Activated T-cell treated with anti-CD3 and anti-CD28 coated beads, Interleukin-2, amount 50 U/mL, for 72 hours (primary cell): ENCODE data around the gene PTX3. TPM values are rescaled to one million over a fixed set of nuclear protein-coding genes. Genes with fewer than 3 reads are reported as not detected.

Experiments
- ATAC-seq, 2 donors: fragments of 150-1000 bp; cut with Tn5 transposase; replicated peaks in 1 of 2; 2 replicates each; pipeline ENCODE4 v1.10.0; 2021; ENCODE audit warnings: moderate library complexity in 2 of 2, mild to moderate bottlenecking in 1 of 2
- DNase-seq, 2 donors: peaks; one replicate each; pipeline ENCODE4 v3.0.0; 2021 to 2022; ENCODE audit warnings: mixed read lengths in 1 of 2
- H3K27ac Mint-ChIP-seq: one replicate; pipeline ENCODE4 v1.8.0; 2022; ENCODE audit warnings: mild to moderate bottlenecking, moderate library complexity, mixed read lengths
- H3K27me3 Mint-ChIP-seq: one replicate; pipeline ENCODE4 v1.8.0; 2022; ENCODE audit warnings: low read depth, mixed read lengths
- H3K36me3 Mint-ChIP-seq, 2 donors: one replicate each; pipeline ENCODE4 v1.8.0; 2022; ENCODE audit warnings: mixed read lengths in 2 of 2, mild to moderate bottlenecking in 1 of 2; ENCODE audit not compliant: insufficient read depth in 2 of 2
- H3K4me1 Mint-ChIP-seq: one replicate; pipeline ENCODE4 v1.8.0; 2022; ENCODE audit warnings: low read depth, mixed read lengths
- H3K4me3 Mint-ChIP-seq, 2 donors: one replicate each; pipeline ENCODE4 v1.8.0; 2022; ENCODE audit warnings: mild to moderate bottlenecking in 2 of 2, mixed read lengths in 2 of 2, moderate library complexity in 2 of 2
- H3K9me3 Mint-ChIP-seq, 2 donors: one replicate each; pipeline ENCODE4 v1.8.0; 2022; ENCODE audit warnings: mixed read lengths in 2 of 2
- total RNA-seq, 2 donors: library from RNA; stranded (reverse); gene quantifications; one replicate each; pipeline ENCODE4 v1.2.3, GENCODE V29; 2022

The PTX3 gene
- total RNA-seq, 2 donors from 2014 or later, result 0.56 to 0.65 TPM

DNA sequence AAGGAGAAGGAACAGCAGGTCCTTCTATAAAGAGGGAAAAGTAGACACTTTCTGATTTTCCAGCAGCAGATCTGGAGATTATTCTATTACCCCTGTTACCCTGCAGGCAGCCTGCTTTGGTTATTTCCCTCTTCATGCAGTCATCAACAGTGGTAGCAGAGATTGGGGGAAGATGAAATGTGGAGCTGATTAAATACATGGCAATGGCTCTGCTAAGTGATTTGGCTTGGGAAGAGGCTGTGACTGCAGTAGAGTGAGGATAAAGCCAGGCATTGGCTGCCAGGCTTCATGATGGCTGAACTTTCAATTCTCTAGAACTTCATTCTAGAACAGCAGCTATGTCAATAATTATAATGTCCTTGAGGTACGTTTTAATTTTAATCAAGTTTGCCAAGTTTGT lies 29.1 kb downstream of the PTX3 start:
- H3K4me3 Mint-ChIP-seq, result no peak overlapping the region
- DNase-seq, result no peak
- H3K27ac Mint-ChIP-seq, result no peak overlapping the region
- H3K36me3 Mint-ChIP-seq, result no peaks in the 10 kb centered on the region
- ATAC-seq, result no peak
- no peaks in the 10 kb centered on the region for H3K4me1 Mint-ChIP-seq
- no peaks in the 10 kb centered on the region for H3K9me3 Mint-ChIP-seq
- no peaks in the 10 kb centered on the region for H3K27me3 Mint-ChIP-seq

DNA sequence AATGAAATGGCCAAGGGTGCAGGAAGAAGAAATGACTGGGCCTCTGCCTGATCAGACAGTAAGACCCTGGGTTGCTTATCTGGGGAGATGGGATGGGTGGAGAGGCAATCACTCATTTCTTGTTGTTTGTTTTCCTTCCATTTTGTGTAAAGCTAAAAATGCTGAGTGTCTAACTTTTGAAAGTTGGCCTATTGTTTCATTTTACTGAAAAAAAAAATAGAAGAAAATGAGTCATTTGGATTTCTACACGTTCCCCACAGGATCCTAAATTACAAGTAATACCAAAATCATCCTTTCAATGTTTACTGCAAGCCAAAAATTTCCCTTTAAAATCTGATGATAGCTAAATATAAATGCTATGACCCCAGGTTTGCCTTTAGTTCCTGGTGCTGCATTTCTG lies 30.6 kb downstream of the PTX3 start:
- no peak overlapping the region for H3K4me3 Mint-ChIP-seq
- H3K9me3 Mint-ChIP-seq, result no peaks in the 10 kb centered on the region
- no peaks in the 10 kb centered on the region for H3K27me3 Mint-ChIP-seq
- no peak overlapping the region for H3K27ac Mint-ChIP-seq
- DNase-seq (no peak), ATAC-seq (no peak)
- no peaks in the 10 kb centered on the region for H3K4me1 Mint-ChIP-seq
- no peaks in the 10 kb centered on the region for H3K36me3 Mint-ChIP-seq

DNA sequence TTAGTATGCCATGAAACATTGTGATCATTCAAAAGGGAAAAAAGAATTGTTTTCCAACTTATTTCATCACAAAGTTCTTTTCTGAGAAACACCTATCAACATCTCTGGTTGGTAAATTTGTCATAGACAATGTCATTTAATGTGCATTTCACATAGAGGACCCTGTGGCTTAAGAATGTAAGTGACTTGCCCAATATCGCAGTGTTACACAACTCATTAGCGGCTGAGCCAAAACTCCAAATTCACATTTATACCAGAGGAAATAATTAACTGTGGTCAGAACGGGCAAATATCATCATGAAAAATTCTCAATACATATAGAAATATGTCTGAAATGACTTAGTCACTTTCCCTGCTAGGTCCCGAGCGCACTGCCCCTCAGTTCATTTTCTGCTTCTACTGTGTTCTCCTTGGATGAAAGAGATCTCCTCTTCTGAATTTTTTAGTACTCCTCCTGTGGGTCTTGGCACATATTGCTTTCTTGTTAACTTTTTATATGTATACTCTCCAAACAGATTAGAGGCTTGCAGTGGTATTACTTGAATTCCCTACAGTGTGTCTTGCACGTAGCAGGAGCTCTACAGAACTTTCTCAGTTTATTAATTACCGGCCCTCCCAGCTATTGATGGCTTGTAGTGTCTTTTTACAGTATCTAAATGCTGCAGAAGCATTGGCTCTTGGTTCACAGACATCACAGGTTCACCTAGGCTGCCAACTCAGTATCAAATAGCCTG lies 33.1 kb downstream of the PTX3 start:
- H3K9me3 Mint-ChIP-seq, result no peaks in the 10 kb centered on the region
- DNase-seq (no peak), ATAC-seq (no peak)
- no peak overlapping the region for H3K4me3 Mint-ChIP-seq
- no peak overlapping the region for H3K27ac Mint-ChIP-seq
- H3K4me1 Mint-ChIP-seq, result no peaks in the 10 kb centered on the region
- no peaks in the 10 kb centered on the region for H3K36me3 Mint-ChIP-seq
- H3K27me3 Mint-ChIP-seq, result no peaks in the 10 kb centered on the region

DNA sequence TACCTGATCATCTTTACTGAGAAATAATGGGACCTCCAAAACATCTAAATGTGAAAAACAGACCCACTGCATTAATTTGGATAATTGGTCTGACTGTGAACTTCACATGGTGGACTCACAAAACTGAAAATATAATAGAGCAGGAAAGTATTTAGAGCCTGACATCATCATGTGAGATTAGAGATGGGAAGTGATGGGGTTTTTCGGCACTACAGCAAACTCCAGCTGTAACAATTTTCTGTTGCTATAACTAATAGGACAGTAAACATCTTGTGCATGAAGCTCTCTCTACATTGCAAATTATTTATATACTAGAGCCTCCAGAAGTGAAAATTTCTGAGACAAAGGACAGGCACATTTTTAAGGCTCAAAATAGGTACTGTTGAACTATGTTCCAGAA lies 34.4 kb downstream of the PTX3 start:
- Mint-ChIP-seq H3K27ac (no peak overlapping the region), H3K4me3 (no peak overlapping the region), H3K27me3 (no peaks in the 10 kb centered on the region), H3K9me3 (no peaks in the 10 kb centered on the region), H3K4me1 (no peaks in the 10 kb centered on the region), H3K36me3 (no peaks in the 10 kb centered on the region)
- no peak for DNase-seq
- ATAC-seq, result no peak

DNA sequence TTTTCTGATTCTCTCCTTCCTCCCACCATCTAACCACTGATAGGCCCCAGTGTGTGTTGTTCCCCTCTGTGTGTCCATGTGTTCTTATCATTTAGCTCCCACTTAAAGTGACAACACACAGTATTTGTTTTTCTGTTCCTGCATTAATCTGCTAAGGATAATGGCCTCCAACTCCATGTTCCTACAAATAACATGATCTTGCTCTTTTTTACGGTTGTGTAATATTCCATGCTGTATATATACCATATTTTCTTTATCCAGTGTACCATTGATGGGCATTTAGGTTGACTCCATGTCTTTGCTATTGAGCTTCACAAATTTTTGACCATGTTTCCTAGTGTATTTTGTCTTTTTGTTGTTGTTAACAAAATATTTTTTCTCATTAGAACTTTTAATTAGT lies 36.0 kb downstream of the PTX3 start:
- Mint-ChIP-seq H3K4me3 (no peak overlapping the region), H3K9me3 (no peaks in the 10 kb centered on the region), H3K4me1 (no peaks in the 10 kb centered on the region), H3K27ac (no peak overlapping the region), H3K36me3 (no peaks in the 10 kb centered on the region), H3K27me3 (no peaks in the 10 kb centered on the region)
- no peak for ATAC-seq
- no peak for DNase-seq

DNA sequence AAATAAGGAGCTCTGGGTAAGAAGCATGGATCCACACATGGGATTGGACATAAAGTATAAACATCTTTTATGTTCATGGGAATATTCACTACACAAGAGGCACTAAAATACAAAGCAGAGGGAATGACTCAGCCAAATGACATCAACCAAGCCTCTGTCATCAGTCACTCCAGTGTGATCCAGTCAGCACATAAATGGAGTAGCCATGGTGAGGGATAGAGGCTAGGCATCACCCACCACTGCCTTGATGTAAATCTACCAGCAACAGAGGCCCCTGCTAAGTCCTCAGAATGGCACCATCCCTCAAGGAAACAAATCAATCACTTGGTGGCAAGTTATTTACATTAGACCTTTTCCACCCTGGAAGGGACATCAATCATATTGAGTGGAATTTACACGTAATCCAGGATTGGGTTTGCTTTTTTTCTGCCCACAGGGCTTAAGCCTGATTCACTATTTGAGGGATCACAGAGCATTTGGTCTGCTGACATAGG lies 39.3 kb downstream of the PTX3 start:
- H3K27ac Mint-ChIP-seq, result no peak overlapping the region
- DNase-seq (no peak), ATAC-seq (no peak)
- H3K4me1 Mint-ChIP-seq, result no peaks in the 10 kb centered on the region
- no peaks in the 10 kb centered on the region for H3K9me3 Mint-ChIP-seq
- no peak overlapping the region for H3K4me3 Mint-ChIP-seq
- no peaks in the 10 kb centered on the region for H3K36me3 Mint-ChIP-seq
- no peaks in the 10 kb centered on the region for H3K27me3 Mint-ChIP-seq

DNA sequence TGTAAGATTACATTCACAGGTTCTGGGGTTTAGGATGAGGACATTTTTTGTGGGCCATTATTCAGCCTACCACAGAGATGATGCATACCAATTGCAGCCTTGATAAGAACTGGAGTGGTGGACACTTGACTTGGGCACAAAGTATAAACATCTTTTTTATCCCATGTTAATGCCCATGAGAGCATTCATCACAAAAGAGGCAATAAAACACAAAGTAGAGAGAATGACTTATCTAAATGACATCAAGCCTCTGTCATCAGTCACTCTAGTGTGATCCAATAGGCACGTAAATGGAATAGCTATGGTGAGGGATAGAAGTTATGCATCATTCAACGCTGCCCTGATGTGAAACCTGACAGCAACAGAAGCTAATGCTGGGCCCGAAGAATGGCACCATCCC lies 40.8 kb downstream of the PTX3 start:
- Mint-ChIP-seq H3K4me3 (no peak overlapping the region), H3K4me1 (no peaks in the 10 kb centered on the region), H3K9me3 (no peaks in the 10 kb centered on the region), H3K27me3 (no peaks in the 10 kb centered on the region), H3K27ac (no peak overlapping the region), H3K36me3 (no peaks in the 10 kb centered on the region)
- no peak for DNase-seq
- no peak for ATAC-seq

DNA sequence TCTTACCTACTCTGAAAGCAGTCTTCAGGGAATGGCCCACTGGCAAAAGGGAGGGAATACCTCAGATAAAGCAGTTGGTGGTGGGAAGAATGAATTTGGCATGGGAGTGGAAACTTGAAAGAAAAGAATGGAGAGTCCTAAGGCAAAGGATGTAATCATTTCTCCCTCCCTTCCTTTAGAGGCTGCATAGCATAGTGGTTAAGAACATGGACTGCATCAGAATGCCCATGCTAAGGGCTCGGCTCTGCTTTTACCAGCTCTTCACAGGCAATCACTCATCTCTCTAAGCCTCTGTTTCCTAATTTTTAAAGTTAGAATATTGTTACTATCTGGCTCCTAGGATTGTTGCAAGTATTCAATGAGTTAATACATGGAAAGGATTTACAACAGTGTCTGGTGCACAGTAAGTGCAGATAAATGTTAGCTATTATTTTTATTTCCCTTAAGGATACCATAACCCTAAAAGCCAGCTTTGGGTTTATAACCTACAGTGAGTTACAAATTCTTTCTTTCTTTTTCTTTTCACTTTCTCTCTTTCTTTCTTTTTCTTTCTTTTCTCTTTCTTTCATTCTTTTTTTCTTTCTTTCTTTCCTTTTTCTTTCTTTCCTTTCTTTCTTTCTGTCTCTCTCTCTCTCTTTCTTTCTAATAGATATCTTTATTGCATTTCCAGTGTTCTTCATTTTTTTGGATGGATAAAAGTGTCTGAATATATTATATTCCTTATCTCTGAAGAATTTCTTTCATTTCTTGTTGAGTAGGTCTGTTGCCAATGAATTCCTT lies 43.0 kb downstream of the PTX3 start:
- Mint-ChIP-seq H3K36me3 (no peaks in the 10 kb centered on the region), H3K4me1 (no peaks in the 10 kb centered on the region), H3K27me3 (no peaks in the 10 kb centered on the region), H3K9me3 (no peaks in the 10 kb centered on the region), H3K4me3 (no peak overlapping the region), H3K27ac (no peak overlapping the region)
- no peak for DNase-seq
- no peak for ATAC-seq

DNA sequence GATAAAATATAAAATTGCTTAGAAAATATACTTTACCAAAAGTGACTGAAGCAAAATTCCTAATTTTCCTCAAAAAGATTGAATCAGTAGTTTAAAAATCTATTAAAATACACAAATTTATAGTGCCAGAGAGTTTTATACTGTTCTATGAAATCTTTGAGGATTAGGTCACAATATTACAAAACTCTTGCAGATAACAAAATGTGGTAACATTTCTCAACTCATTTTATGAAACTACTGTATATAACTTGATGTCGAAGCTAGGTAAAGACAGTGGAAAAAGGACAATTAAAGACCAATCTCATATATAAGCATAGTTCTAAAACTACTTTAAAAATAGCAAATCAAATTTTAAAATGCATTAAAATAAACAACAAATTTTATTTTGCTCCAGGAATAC lies 50.7 kb downstream of the PTX3 start:
- no peak overlapping the region for H3K27ac Mint-ChIP-seq
- H3K9me3 Mint-ChIP-seq, result no peaks in the 10 kb centered on the region
- H3K27me3 Mint-ChIP-seq, result peaks cover 17% of the 10 kb centered on the region
- H3K4me3 Mint-ChIP-seq, result no peak overlapping the region
- ATAC-seq (no peak), DNase-seq (no peak)
- no peaks in the 10 kb centered on the region for H3K4me1 Mint-ChIP-seq
- no peaks in the 10 kb centered on the region for H3K36me3 Mint-ChIP-seq

DNA sequence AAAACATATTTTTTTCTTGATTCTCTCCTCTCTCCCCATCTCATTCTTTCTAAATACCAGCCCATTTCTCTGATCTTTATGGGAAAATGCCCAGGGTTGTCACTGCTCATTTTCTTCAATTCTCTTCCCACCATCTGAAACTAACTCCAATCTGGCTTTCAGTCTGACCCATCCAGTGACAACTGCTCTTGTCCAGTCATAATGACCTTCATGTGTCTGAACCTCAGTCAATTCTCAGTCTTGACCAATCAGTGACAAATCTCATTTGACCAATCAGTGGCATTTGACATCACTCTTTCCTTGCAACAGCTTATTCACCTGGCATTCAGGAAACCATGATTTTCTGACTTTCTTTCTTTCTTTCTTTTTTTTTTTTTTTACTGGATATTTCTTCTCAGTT lies 51.5 kb downstream of the PTX3 start:
- H3K4me1 Mint-ChIP-seq, result no peaks in the 10 kb centered on the region
- no peak for DNase-seq
- H3K27me3 Mint-ChIP-seq, result peaks cover 17% of the 10 kb centered on the region
- no peak overlapping the region for H3K27ac Mint-ChIP-seq
- H3K4me3 Mint-ChIP-seq, result no peak overlapping the region
- no peaks in the 10 kb centered on the region for H3K36me3 Mint-ChIP-seq
- no peak for ATAC-seq
- no peaks in the 10 kb centered on the region for H3K9me3 Mint-ChIP-seq

DNA sequence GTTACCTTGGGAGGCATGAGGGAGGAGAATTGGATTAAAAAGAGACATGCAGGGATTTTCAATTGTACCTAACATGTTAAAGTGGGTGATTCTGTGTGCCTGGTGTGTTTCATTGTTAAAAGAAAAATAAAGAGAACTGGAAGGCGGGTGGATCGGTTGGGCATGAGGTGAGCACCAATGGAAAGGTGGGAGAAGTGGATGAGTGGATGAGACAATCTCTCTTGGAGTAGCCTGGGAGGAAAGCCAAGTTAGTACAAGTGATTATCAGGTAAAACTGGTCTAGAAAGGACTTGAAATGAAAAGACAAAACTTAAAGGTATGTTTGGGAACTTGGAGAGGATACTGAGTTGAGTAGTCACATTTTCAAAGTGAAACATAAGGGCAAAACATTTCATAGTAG lies 54.5 kb downstream of the PTX3 start:
- ATAC-seq, result no peak
- peaks cover 26% of the 10 kb centered on the region for H3K27me3 Mint-ChIP-seq
- H3K4me1 Mint-ChIP-seq, result no peaks in the 10 kb centered on the region
- no peak for DNase-seq
- no peaks in the 10 kb centered on the region for H3K36me3 Mint-ChIP-seq
- H3K9me3 Mint-ChIP-seq, result no peaks in the 10 kb centered on the region
- no peak overlapping the region for H3K4me3 Mint-ChIP-seq
- H3K27ac Mint-ChIP-seq, result no peak overlapping the region
